ENCODE measurements around the gene NARS2. TPM values are rescaled to one million over a fixed set of nuclear protein-coding genes. Genes with fewer than 3 reads are reported as not detected.

Gene NARS2
- total and polyA plus RNA-seq, 9 of the 15 experiments (the other 6 are each of a cell fraction or from before 2014, with no cell fraction given) = 26.8 to 48.0 (median 34.2) TPM

DNA sequence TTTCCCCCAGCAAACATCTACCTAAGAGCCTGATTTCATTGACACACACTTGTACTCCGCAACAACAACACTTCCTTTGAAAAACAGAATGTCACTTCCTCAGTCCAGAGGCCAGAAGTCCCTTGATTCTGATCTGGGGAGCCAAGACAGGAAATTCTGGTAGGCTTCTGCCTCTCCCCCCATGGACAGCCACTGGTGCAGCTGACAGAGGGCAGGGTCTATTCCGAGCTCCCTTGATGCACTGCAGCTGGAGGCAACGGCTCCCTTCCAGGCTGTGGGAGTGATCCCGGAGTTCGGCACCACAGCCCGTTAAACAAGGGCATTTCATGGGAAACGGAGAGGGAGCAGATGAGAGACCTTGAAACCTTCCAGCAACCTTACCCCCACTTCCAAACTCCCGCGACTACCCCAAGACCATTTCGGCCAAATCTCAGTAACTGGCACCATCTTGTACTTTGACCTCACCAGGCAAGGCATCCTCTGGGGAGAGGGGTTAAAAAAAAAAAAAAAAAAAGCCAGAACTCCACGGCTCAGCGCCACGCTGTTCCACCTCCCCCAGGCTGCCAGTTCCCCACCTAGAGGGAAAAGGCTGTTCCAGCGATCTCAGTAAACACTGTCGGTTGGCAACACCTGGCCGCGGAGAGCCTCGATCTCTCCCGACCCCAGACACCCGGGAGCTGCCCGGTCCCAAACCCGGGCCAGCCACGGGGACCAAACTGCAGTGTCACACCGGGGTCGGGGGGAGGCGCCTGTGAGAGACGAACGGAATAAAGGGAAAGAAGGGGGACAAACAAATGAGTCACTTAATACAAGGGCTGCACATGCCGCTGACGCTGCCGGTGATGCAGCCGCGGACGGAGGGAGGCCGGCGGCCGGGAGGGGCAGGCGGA, 158.1 kb downstream of the NARS2 start (continued):
- TF ChIP-seq ZNF766 (CRISPR knock-in tag; conservative IDR thresholded peaks at IDR 0.05) (peak; percentile 65; the same call in 1 of the 2 replicates), KDM5B (IDR thresholded peaks at IDR 0.05; ENCODE audit: insufficient replicate concordance, low read depth, low read length) (peak; percentile 58), NCOR1 (IDR thresholded peaks at IDR 0.05) (no peak; the same call in none of the 2 replicates), EHMT2 (IDR thresholded peaks at IDR 0.05) (peak; percentile 52; the same call in 1 of the 2 replicates)
- TF ChIP-seq, protein P1, sequence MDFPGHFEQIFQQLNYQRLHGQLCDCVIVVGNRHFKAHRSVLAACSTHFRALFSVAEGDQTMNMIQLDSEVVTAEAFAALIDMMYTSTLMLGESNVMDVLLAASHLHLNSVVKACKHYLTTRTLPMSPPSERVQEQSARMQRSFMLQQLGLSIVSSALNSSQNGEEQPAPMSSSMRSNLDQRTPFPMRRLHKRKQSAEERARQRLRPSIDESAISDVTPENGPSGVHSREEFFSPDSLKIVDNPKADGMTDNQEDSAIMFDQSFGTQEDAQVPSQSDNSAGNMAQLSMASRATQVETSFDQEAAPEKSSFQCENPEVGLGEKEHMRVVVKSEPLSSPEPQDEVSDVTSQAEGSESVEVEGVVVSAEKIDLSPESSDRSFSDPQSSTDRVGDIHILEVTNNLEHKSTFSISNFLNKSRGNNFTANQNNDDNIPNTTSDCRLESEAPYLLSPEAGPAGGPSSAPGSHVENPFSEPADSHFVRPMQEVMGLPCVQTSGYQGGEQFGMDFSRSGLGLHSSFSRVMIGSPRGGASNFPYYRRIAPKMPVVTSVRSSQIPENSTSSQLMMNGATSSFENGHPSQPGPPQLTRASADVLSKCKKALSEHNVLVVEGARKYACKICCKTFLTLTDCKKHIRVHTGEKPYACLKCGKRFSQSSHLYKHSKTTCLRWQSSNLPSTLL (IDR thresholded peaks at IDR 0.05) = no peak
- TF ChIP-seq, protein P2, sequence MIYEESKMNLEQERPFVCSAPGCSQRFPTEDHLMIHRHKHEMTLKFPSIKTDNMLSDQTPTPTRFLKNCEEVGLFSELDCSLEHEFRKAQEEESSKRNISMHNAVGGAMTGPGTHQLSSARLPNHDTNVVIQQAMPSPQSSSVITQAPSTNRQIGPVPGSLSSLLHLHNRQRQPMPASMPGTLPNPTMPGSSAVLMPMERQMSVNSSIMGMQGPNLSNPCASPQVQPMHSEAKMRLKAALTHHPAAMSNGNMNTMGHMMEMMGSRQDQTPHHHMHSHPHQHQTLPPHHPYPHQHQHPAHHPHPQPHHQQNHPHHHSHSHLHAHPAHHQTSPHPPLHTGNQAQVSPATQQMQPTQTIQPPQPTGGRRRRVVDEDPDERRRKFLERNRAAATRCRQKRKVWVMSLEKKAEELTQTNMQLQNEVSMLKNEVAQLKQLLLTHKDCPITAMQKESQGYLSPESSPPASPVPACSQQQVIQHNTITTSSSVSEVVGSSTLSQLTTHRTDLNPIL (CRISPR knock-in tag; IDR thresholded peaks at IDR 0.05) = no peak
- TF ChIP-seq, protein P3, sequence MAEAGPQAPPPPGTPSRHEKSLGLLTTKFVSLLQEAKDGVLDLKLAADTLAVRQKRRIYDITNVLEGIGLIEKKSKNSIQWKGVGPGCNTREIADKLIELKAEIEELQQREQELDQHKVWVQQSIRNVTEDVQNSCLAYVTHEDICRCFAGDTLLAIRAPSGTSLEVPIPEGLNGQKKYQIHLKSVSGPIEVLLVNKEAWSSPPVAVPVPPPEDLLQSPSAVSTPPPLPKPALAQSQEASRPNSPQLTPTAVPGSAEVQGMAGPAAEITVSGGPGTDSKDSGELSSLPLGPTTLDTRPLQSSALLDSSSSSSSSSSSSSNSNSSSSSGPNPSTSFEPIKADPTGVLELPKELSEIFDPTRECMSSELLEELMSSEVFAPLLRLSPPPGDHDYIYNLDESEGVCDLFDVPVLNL (CRISPR knock-in tag; IDR thresholded peaks at IDR 0.05; ENCODE audit: low read depth) = no peak
- TF ChIP-seq, protein P4, sequence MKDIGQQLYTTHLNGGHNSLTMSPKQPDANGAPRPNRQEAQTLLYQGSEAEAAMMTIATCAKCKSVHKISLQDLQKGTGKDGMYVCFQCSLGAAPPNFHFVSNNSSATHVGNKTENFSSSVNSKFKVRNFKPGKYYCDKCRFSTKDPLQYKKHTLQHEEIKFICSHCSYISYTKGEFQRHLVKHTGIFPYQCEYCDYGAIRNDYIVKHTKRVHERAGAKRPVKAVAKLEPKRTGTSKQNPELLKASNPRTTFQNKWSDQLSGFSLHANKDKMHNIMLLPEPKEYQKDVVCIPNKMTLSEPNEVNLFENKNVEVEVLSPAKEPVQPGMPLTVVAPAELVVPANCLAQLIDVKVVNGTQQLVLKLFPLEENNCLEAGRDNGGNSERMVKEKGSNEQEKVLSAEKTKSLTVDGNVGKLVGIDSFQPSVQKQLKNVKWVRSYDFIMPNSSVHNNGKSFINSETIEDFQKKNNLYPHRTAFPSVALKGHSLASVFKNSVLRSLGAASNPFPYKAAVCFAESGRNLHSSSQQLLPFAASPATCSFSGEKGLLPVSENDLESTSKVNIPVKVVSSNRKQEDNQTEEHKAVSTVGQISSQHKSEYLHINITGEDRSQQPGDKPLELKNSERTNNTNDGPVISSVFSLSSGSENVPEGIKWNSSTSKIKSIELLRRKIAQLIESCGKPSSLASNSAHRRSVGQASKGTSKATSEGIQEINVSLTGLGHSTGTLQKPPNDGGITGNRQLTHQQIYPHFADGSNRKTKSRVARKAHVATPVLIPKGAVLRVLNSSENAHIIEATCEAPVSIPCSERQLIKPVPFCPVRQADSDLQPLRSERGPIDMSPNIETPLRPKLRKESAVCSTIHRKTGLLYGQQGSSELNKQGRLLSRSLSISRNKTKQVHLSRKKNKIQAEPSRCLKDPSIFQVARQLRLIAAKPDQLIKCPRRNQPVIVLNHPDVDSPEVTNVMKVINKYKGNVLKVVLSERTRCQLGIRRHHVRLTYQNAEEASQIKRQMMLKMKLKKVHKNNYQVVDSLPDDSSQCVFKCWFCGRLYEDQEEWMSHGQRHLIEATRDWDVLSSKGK (CRISPR knock-in tag; IDR thresholded peaks at IDR 0.05) = no peak
- TF ChIP-seq, protein P5, sequence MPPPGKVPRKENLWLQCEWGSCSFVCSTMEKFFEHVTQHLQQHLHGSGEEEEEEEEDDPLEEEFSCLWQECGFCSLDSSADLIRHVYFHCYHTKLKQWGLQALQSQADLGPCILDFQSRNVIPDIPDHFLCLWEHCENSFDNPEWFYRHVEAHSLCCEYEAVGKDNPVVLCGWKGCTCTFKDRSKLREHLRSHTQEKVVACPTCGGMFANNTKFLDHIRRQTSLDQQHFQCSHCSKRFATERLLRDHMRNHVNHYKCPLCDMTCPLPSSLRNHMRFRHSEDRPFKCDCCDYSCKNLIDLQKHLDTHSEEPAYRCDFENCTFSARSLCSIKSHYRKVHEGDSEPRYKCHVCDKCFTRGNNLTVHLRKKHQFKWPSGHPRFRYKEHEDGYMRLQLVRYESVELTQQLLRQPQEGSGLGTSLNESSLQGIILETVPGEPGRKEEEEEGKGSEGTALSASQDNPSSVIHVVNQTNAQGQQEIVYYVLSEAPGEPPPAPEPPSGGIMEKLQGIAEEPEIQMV (tag; conservative IDR thresholded peaks at IDR 0.05; ENCODE audit: low read depth) = no peak

All from K562 (cell line).